ENCODE measurements around the gene TPMT. TPM values are rescaled to one million over a fixed set of nuclear protein-coding genes. Genes with fewer than 3 reads are reported as not detected.

The TPMT gene
- total and polyA plus RNA-seq, 2 donors from 2014 or later, result 21.8 to 67.8 TPM

GRCh38 chr6:18081025-18081668 is 73.7 kb downstream of the TPMT start:
- DNase-seq (no peak), FAIRE-seq (no peak)
- no peaks in the 10 kb centered on the region for H3K36me3 ChIP-seq (ENCODE audit: control insufficient read depth in 2 of 3, insufficient read depth in 3 of 3, low read length in 3 of 3)
- H3K27ac ChIP-seq (ENCODE audit: low read depth in 2 of 2, low read length in 2 of 2), result no peak overlapping the region
- intact Hi-C loops (cut with DNase I), result no loop called here
- no peak for TF ChIP-seq CTCF (IDR thresholded peaks at IDR 0.05; ENCODE audit: borderline replicate concordance, extremely low read depth, insufficient read depth)
- H3K4me3 ChIP-seq (ENCODE audit: low read length in 3 of 3), result no peak overlapping the region
- no peak overlapping the region for H3K9ac ChIP-seq (ENCODE audit: low read length in 3 of 3)
- H3K27me3 ChIP-seq (ENCODE audit: control insufficient read depth, insufficient read depth, low read length), result no peaks in the 10 kb centered on the region
- H3K4me1 ChIP-seq (ENCODE audit: control insufficient read depth in 2 of 3, insufficient read depth in 2 of 3, low read depth in 1 of 3, low read length in 3 of 3), result no peaks in the 10 kb centered on the region
- no peaks in the 10 kb centered on the region for H3K9me3 ChIP-seq (ENCODE audit: control insufficient read depth in 2 of 3, insufficient read depth in 1 of 3, low read length in 3 of 3)

GRCh38 chr6:18080544-18080943 is 74.3 kb downstream of the TPMT start:
- H3K27me3 ChIP-seq (ENCODE audit: control insufficient read depth, insufficient read depth, low read length), result no peaks in the 10 kb centered on the region
- H3K4me1 ChIP-seq (ENCODE audit: control insufficient read depth in 2 of 3, insufficient read depth in 2 of 3, low read depth in 1 of 3, low read length in 3 of 3), result no peaks in the 10 kb centered on the region
- no peak for TF ChIP-seq CTCF (IDR thresholded peaks at IDR 0.05; ENCODE audit: borderline replicate concordance, extremely low read depth, insufficient read depth)
- no peak overlapping the region for H3K27ac ChIP-seq (ENCODE audit: low read depth in 2 of 2, low read length in 2 of 2)
- intact Hi-C loops (cut with DNase I), result no loop called here
- no peak overlapping the region for H3K4me3 ChIP-seq (ENCODE audit: low read length in 3 of 3)
- FAIRE-seq (no peak), DNase-seq (no peak)
- H3K9me3 ChIP-seq (ENCODE audit: control insufficient read depth in 2 of 3, insufficient read depth in 1 of 3, low read length in 3 of 3), result no peaks in the 10 kb centered on the region
- no peaks in the 10 kb centered on the region for H3K36me3 ChIP-seq (ENCODE audit: control insufficient read depth in 2 of 3, insufficient read depth in 3 of 3, low read length in 3 of 3)
- no peak overlapping the region for H3K9ac ChIP-seq (ENCODE audit: low read length in 3 of 3)

DNA sequence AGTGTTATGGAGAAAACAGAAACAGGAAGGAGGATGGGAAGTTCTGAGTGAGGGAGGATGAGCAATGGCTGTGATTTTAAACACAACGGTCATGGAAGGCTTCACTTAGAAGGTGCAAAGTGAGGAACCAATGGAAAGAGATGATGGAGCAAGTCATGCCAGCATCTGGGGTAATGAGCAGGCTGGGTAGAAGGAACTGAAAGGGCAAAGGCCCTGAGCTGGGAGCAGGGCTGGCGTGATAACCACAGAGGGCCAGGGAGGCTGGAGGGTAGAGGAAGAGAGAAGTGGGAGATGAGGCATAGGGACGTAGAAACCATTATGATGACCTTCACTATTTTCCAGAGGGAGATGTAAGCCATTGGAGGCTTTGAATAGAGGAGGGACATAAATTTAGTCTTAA is 76.0 kb downstream of the TPMT start:
- H3K9ac ChIP-seq (ENCODE audit: low read length in 3 of 3), result no peak overlapping the region
- H3K4me1 ChIP-seq (ENCODE audit: control insufficient read depth in 2 of 3, insufficient read depth in 2 of 3, low read depth in 1 of 3, low read length in 3 of 3), result no peaks in the 10 kb centered on the region
- H3K9me3 ChIP-seq (ENCODE audit: control insufficient read depth in 2 of 3, insufficient read depth in 1 of 3, low read length in 3 of 3), result no peaks in the 10 kb centered on the region
- no peaks in the 10 kb centered on the region for H3K36me3 ChIP-seq (ENCODE audit: control insufficient read depth in 2 of 3, insufficient read depth in 3 of 3, low read length in 3 of 3)
- H3K4me3 ChIP-seq (ENCODE audit: low read length in 3 of 3), result no peak overlapping the region
- FAIRE-seq (no peak), DNase-seq (no peak)
- TF ChIP-seq CTCF (IDR thresholded peaks at IDR 0.05; ENCODE audit: borderline replicate concordance, extremely low read depth, insufficient read depth), result no peak
- intact Hi-C loops (cut with DNase I), result no loop called here
- no peaks in the 10 kb centered on the region for H3K27me3 ChIP-seq (ENCODE audit: control insufficient read depth, insufficient read depth, low read length)
- no peak overlapping the region for H3K27ac ChIP-seq (ENCODE audit: low read depth in 2 of 2, low read length in 2 of 2)

Other genes starting within 250 kb of the TPMT start
- gene KIF13A, start 167.4 kb downstream of the TPMT start, total RNA-seq, result 35.9 TPM
- gene KIF13A, start 167.4 kb downstream of the TPMT start, polyA plus RNA-seq (ENCODE audit: insufficient read depth, low read depth, low replicate concordance), result 12.6 TPM
- 2.0 TPM for gene NHLRC1, start 32.4 kb downstream of the TPMT start, total RNA-seq
- 1.8 TPM for gene NHLRC1, start 32.4 kb downstream of the TPMT start, polyA plus RNA-seq (ENCODE audit: insufficient read depth, low read depth, low replicate concordance)
- 20.5 TPM for gene KDM1B, start 345 bp upstream of the TPMT start, total RNA-seq
- gene KDM1B, start 345 bp upstream of the TPMT start, polyA plus RNA-seq (ENCODE audit: insufficient read depth, low read depth, low replicate concordance), result 3.9 TPM
- gene DEK, start 109.5 kb upstream of the TPMT start, total RNA-seq, result 67.2 TPM
- 23.7 TPM for gene DEK, start 109.5 kb upstream of the TPMT start, polyA plus RNA-seq (ENCODE audit: insufficient read depth, low read depth, low replicate concordance)
- gene RNF144B, start 232.3 kb upstream of the TPMT start, total RNA-seq, result 153 TPM
- gene RNF144B, start 232.3 kb upstream of the TPMT start, polyA plus RNA-seq (ENCODE audit: insufficient read depth, low read depth, low replicate concordance), result 9.4 TPM